Effector memory CD4-positive, alpha-beta T cell (primary cell): ENCODE measurements around the gene PLAC8.
A peak's percentile ranks its signal among the peaks of the same experiment; 100 is the strongest.
"Not testable (repeated sequence)": the region's sequence is repeated elsewhere in the genome, so short reads cannot be mapped to it uniquely, and the experiment has no call there.

Source experiments
- DNase-seq, 3 donors: peaks; one replicate each; pipeline ENCODE4 v3.0.0-alpha.2; 2020
- H3K27ac ChIP-seq: 2 replicates; pipeline ENCODE4 v1.7.0; 2013; ENCODE audit warnings: mild to moderate bottlenecking, low read length, moderate library complexity; ENCODE audit not compliant: insufficient read depth, poor library complexity, severe bottlenecking
- H3K27me3 ChIP-seq: replicated peaks from 2 replicates; pipeline ENCODE4 v1.7.0; 2013; ENCODE audit warnings: mild to moderate bottlenecking, low read length; ENCODE audit not compliant: insufficient read depth, control insufficient read depth, poor library complexity, severe bottlenecking
- H3K36me3 ChIP-seq: 2 replicates; pipeline ENCODE4 v1.7.0; 2013; ENCODE audit warnings: mild to moderate bottlenecking, low read length, moderate library complexity; ENCODE audit not compliant: control insufficient read depth, insufficient read depth
- H3K4me1 ChIP-seq: 2 replicates; pipeline ENCODE4 v1.7.0; 2013; ENCODE audit warnings: low read length, mild to moderate bottlenecking; ENCODE audit not compliant: control insufficient read depth, insufficient read depth, poor library complexity, severe bottlenecking
- H3K4me3 ChIP-seq: 2 replicates; pipeline ENCODE4 v1.7.0; 2013; ENCODE audit warnings: low read length, low read depth, mild to moderate bottlenecking; ENCODE audit not compliant: insufficient read depth, poor library complexity, severe bottlenecking
- H3K9me3 ChIP-seq: 2 replicates; pipeline ENCODE4 v1.7.0; 2013; ENCODE audit warnings: mild to moderate bottlenecking, low read length, moderate library complexity; ENCODE audit not compliant: control insufficient read depth

PLAC8 gene

DNA sequence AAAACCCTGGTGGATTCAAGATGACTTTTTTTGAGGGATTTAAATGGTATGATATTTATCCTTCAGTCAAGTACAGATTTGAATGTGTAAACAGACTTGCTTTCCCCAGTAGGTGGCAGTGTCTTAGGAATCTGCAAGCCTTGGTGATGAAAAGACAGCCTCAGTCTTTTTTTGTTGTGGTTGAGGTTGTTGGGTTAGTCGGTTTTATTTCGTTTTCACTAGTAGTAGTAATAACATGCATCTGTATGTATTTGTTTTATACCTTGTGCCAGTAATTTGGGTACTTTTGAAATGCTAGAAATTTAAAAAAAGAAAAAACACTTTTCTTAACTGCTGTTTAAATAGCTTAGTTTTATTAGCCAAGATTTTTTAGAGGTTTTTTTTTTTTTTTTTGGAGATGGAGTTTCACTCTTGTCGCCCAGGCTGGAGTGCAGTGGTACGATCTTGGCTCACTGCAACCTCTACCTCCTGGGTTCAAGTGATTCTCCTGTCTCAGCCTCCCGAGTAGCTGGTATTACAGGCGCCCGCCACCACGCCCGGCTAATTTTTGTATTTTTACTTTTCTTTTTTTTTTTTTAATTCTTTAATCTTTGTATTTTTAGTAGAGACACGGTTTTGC is 40.3 kb downstream of the PLAC8 start:
- Histone ChIP-seq H3K27ac (no peak overlapping the region), H3K36me3 (peaks cover 40% of the 10 kb centered on the region), H3K27me3 (no peaks in the 10 kb centered on the region), H3K4me3 (no peak overlapping the region), H3K4me1 (no peaks in the 10 kb centered on the region), H3K9me3 (no peaks in the 10 kb centered on the region)
- peak; percentile 5 to 52 (median 18) for DNase-seq

DNA sequence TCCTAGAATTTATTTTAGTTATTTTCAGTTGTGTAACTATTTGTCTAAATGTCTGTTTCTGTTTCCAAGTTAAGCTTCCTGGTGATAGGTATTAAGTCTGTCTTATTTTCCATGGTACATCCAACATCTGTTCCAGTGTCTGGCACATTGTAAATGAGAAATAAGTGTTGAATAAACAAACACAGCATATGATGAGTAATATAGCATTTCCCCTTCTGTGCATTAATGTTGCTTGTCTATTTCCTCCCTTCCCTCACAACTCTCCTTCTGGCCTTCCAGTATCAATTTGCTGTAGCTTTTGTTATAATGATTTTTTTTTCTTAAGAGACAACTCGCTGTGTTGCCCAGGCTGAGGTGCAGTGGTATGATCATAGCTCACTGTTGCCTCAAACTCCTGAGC is 43.4 kb downstream of the PLAC8 start:
- no peaks in the 10 kb centered on the region for H3K27me3 ChIP-seq
- DNase-seq = no peak
- no peak overlapping the region for H3K27ac ChIP-seq
- no peak overlapping the region for H3K4me3 ChIP-seq
- no peaks in the 10 kb centered on the region for H3K9me3 ChIP-seq
- H3K36me3 ChIP-seq = peaks cover 52% of the 10 kb centered on the region
- H3K4me1 ChIP-seq = no peaks in the 10 kb centered on the region

DNA sequence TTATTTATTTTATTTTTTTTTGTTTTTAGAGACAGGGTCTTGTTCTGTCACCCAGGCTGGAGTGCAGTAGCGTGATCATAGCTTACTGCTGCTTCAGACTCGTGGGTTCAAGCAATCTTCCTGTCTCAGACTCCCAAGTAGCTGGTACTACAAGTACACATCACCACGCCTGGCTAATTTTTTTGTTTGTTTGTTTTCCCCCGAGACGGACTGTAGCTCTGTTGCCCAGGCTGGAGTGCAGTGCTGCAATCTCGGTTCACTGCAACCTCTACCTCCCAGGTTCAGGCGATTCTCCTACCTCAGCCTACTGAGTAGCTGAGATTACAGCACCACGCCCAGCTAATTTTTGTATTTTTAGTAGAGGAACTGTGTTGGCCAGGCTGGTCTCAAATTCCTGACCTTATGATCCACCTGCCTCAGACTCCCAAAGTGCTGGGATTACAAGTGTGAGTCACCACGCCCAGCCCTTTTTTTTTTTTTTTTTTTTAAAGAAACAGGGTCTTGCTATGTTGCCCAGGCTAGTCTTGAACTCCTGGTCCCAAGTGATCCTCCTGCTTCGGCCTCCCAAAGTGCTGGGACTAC is 47.4 kb downstream of the PLAC8 start:
- Histone ChIP-seq H3K4me3 (no peak overlapping the region), H3K4me1 (no peaks in the 10 kb centered on the region), H3K36me3 (peaks cover 51% of the 10 kb centered on the region), H3K27me3 (no peaks in the 10 kb centered on the region), H3K27ac (no peak overlapping the region), H3K9me3 (no peaks in the 10 kb centered on the region)
- DNase-seq = no peak

DNA sequence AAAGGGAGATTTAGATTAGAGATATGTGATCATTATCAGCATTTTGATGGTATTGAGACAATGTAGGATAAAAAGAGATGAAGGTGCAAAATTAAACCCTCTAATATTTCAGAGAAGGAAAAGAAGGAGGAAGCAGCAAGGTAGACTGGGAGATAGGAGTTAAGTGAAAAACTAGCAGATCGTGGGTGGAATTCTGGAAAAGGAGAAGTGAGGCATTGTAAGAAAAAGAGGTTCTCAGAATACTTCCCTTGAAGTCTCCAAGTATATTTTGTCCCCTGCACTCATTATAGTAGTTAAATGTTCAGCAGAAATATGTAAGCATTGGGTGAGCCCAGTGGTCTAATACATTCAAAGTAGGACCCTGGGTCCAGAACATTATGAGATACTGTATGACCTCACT is 49.3 kb downstream of the PLAC8 start:
- Histone ChIP-seq H3K9me3 (no peaks in the 10 kb centered on the region), H3K4me1 (no peaks in the 10 kb centered on the region), H3K4me3 (no peak overlapping the region), H3K27me3 (no peaks in the 10 kb centered on the region), H3K36me3 (peaks cover 40% of the 10 kb centered on the region), H3K27ac (no peak overlapping the region)
- no peak for DNase-seq

DNA sequence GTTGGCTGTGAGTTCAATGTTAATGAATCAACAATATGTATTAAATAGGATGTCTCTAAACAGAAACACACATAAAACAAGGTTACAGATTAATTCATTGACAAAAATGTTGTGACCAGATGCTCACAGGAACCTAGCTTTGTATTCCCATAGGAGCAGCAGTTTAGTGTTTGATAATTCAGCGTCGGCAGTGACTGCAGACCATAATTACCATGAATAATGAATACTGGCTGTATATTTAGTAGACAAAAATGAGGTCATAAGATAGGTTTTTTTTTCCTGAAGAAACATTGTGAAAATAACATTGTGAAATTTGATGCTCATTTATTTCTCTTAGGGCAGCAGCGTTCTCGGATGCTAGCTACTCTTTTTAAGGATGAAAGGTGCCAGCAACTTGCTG is 51.8 kb downstream of the PLAC8 start:
- Histone ChIP-seq H3K36me3 (peaks cover 23% of the 10 kb centered on the region), H3K4me1 (no peaks in the 10 kb centered on the region), H3K9me3 (no peaks in the 10 kb centered on the region), H3K27ac (no peak overlapping the region), H3K27me3 (no peaks in the 10 kb centered on the region), H3K4me3 (no peak overlapping the region)
- no peak for DNase-seq

DNA sequence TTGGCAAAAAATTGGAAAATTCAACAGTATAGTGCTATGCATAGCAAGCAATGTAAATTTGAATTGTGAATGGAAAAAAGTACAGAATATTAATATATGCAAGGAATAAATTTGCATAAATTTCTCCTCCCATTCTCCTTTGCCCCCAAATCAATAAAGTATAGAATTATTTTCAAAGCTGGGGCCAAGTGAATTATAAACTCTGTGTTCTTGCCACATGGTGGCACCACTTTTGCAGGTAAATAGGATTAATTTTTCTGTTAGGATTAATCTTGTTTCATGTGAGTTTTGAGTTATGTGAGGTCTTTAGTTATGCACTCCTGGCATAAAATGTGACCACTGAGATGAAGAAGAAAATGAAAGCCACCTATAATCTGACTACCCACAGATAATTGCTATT is 59.6 kb downstream of the PLAC8 start:
- peaks cover 36% of the 10 kb centered on the region for H3K36me3 ChIP-seq
- H3K4me1 ChIP-seq = no peaks in the 10 kb centered on the region
- no peak overlapping the region for H3K27ac ChIP-seq
- DNase-seq = no peak
- no peak overlapping the region for H3K4me3 ChIP-seq
- H3K27me3 ChIP-seq = no peaks in the 10 kb centered on the region
- H3K9me3 ChIP-seq = no peaks in the 10 kb centered on the region

DNA sequence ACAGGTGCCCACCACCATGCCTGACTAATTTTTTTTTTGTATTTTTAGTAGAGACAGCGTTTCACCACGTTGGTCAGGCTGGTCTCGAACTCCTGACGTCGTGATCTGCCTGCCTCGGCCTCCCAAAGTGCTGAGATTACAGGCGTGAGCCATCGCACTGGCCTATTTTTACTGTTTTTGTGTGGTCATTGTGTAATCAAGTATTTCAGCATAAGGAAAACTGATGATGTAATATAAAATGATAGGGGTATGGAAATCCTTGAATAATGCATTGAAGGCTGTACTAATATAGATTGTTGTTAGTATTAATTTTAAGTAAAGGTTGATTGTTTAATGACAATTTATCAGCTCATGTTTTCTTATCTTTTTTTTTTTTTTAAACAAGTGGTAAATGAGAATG is 65.7 kb downstream of the PLAC8 start:
- not testable (repeated sequence) for H3K27me3 ChIP-seq, H3K27ac ChIP-seq, H3K4me1 ChIP-seq, DNase-seq, H3K4me3 ChIP-seq, H3K9me3 ChIP-seq
- peaks cover 40% of the 10 kb centered on the region for H3K36me3 ChIP-seq

DNA sequence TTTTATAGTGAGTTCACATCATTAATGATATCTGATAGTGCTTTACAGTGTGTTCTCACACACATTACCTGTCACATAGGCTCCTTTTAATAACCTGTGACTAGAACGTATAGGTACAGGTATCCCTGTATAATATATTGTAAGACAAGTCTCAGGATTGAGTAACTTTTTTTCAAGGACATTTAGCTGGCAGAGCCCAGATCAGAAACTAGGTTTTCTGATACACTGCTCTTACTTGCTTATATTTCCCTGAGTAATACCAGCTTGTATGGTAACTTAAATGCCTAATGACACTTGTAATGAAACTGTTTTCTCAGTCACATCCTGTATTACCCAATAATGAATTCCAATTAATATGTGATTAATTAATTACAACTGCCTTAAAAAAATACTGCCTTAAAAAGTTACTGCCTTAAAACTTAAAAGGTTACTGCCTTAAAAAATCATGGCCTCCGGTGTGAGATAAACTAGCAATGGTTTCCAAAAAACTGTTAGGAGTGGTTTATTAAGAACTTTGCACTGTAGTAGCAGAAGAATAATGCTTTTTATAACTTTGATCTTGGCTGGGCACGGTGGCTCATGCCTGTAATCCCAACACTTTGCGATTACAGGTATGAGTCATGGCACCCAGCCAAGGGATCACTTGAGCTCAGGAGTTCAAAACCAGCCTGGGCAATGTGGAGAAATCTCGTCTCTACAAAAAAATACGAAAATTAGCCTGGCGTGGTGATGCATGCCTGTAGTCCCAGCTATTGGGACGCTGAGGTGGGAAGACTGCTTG is 67.6 kb downstream of the PLAC8 start:
- H3K36me3 ChIP-seq = peaks cover 28% of the 10 kb centered on the region
- no peak for DNase-seq

DNA sequence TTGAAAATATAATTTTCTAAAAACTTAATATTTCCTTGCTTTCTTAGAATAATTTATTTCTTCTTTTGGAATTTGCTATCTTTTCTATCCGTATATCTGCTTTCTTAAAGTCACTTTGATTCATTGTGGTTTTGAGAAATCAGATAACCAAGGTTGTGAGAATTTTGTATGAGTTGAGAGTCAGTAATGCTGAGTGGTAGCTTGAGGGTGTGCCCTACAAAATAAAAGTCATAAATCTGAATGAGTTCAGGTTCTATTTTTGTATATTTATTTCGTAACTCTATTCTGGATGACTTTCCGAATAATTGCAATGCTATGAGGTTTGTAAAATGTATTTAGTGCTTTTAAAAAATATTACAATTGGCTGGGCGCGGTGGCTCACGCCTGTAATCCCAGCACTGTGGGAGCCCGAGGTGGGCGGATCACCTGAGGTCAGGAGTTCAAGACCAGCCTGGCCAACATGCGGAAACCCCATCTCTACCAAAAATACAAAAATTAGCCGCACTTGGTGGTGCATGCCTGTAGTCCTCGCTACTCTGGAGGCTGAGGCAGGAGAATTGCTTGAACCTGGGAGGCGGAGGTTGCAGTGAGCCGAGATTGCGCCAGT is 70.6 kb downstream of the PLAC8 start:
- Histone ChIP-seq H3K4me3 (no peak overlapping the region), H3K27ac (no peak overlapping the region), H3K36me3 (peaks cover 2% of the 10 kb centered on the region), H3K9me3 (no peaks in the 10 kb centered on the region), H3K4me1 (no peaks in the 10 kb centered on the region), H3K27me3 (no peaks in the 10 kb centered on the region)
- DNase-seq = no peak

More for the DNA sequence above, 67.6 kb downstream of the PLAC8 start:
- Histone ChIP-seq H3K9me3 (no peaks in the 10 kb centered on the region), H3K4me1 (no peaks in the 10 kb centered on the region), H3K27ac (no peak overlapping the region), H3K4me3 (no peak overlapping the region), H3K27me3 (no peaks in the 10 kb centered on the region)

DNA sequence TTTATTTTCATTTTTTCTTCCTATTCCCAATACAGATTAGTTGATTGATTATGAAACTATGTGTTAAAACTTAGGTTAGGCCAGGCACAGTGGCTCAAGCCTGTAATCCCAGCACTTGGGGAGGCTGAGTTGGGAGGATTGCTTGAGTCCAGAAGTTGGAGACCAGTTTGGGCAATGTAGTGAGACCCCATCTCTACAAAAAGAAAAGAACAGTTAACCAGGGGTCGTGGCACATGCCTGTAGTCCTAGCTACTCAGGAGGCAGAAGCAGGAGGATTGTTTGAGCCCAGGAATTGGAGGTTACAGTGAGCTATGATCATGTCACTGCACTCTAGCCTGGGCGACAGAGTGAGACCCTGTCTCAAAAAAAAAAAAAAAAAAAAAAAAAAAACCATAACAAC is 71.4 kb downstream of the PLAC8 start:
- H3K36me3 ChIP-seq, H3K27ac ChIP-seq, H3K9me3 ChIP-seq, H3K27me3 ChIP-seq, H3K4me3 ChIP-seq, DNase-seq, H3K4me1 ChIP-seq: not testable (repeated sequence)
